ENCODE results near the gene PHACTR4.

DNA sequence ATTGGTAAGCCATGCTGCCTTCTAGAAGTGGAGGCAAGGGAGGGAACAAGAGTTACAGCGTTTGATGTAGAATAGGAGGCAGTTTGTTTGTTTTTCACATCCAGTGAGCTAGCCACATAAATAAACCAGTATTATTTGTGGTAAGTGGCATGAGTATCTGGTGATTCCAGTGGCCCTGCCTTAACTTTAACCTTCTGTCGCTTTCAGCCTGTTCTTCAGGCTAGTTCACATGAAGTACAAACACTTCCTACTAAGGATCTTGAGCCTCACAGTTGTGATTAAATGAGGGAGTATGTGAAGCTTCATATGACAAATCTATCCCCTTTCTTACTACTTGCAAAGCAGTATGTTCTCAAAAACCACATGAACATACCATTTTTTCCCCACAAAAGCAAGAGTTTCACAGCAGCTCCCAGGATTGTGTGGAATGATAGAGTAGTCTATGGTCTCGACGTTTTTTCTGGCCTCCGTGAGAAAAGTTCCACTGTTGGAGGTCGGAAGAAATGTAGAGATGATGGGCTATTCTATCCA is 59.5 kb downstream of the PHACTR4 start:
- TF ChIP-seq SRF (IDR thresholded peaks at IDR 0.05; ENCODE audit: low read depth, low read length) (no peak), RFX5 (IDR thresholded peaks at IDR 0.05; ENCODE audit: borderline replicate concordance, low read depth, low read length) (no peak), CTCF (IDR thresholded peaks at IDR 0.05; ENCODE audit: control extremely low read depth in 1 of 3, insufficient read depth in 1 of 3, low read depth in 1 of 3, low read length in 3 of 3) (no peak), MAX (IDR thresholded peaks at IDR 0.05) (no peak), GTF2F1 (IDR thresholded peaks at IDR 0.05; ENCODE audit: borderline replicate concordance, low read depth, low read length) (no peak), EP300 (IDR thresholded peaks at IDR 0.05; ENCODE audit: borderline replicate concordance in 1 of 2, low read depth in 2 of 2, low read length in 2 of 2) (no peak), POLR2A (IDR thresholded peaks at IDR 0.05; ENCODE audit: control extremely low read depth in 1 of 2, low read depth in 2 of 2, low read length in 2 of 2) (no peak), BRCA1 (IDR thresholded peaks at IDR 0.05; ENCODE audit: low read depth, low read length) (no peak), ASH2L (IDR thresholded peaks at IDR 0.05; ENCODE audit: low read length) (no peak), GABPA (IDR thresholded peaks at IDR 0.05; ENCODE audit: borderline replicate concordance, insufficient read depth, low read length) (no peak), POLR2AphosphoS5 (IDR thresholded peaks at IDR 0.05; ENCODE audit: low read depth, low read length) (no peak), EGR1 (IDR thresholded peaks at IDR 0.05; ENCODE audit: borderline replicate concordance, low read depth, low read length) (no peak), TAF1 (IDR thresholded peaks at IDR 0.05; ENCODE audit: low read depth, low read length) (no peak), CHD2 (IDR thresholded peaks at IDR 0.05; ENCODE audit: low read length) (no peak)

Data from H1 (cell line).